ENCODE data around the gene TNS2. TPM values are rescaled to one million over a fixed set of nuclear protein-coding genes. Genes with fewer than 3 reads are reported as not detected.
A peak's percentile ranks its signal among the peaks of the same experiment; 100 is the strongest.

Gene TNS2
- total RNA-seq, 2 experiments from 2014 or later, result 2.3 to 3.0 TPM

GRCh38 chr12:53052419-53053217 is 2.8 kb downstream of the TNS2 start:
- CTCF ChIA-PET, result interaction anchor here (1.5 to 3.8 kb wide), 2 partner anchors 46 to 50 kb away, joined by 8 to 21 read pairs; partner anchors contain the start of gene IGFBP6
- peaks cover 23% of the 10 kb centered on the region for H3K4me1 ChIP-seq (ENCODE audit: insufficient read depth, low read length)
- Mint-ChIP-seq H3K27me3 (no peaks in the 10 kb centered on the region), H3K36me3 (ENCODE audit: low read depth) (no peaks in the 10 kb centered on the region), H3K4me3 (peak overlapping the region; percentile 77), H3K9me3 (no peaks in the 10 kb centered on the region), H3K27ac (peak overlapping the region; percentile 55), H3K4me1 (ENCODE audit: low read depth) (peaks cover 15% of the 10 kb centered on the region)
- POLR2A ChIA-PET, result interaction anchor here (1.7 to 2.6 kb wide), 2 partner anchors 8 to 27 kb away, joined by 5 to 36 read pairs; partner anchors contain the start of gene SPRYD3
- ATAC-seq (ENCODE audit: poor library complexity) (no peak), DNase-seq (no peak)
- no peak for TF ChIP-seq CTCF (IDR thresholded peaks at IDR 0.05)
- no peak overlapping the region for H3K4me3 ChIP-seq (ENCODE audit: low read length)
- no peaks in the 10 kb centered on the region for H3K9me3 ChIP-seq (ENCODE audit: control insufficient read depth in 1 of 2, insufficient read depth in 1 of 2, low read length in 2 of 2)
- no peaks in the 10 kb centered on the region for H3K27me3 ChIP-seq (ENCODE audit: control insufficient read depth in 1 of 2, insufficient read depth in 2 of 2, low read length in 2 of 2)
- no peaks in the 10 kb centered on the region for H3K36me3 ChIP-seq (ENCODE audit: insufficient read depth, low read length)
- intact Hi-C loops (cut with DNase I, micrococcal nuclease), result loop anchor here in 1 of 2 experiments (5.0 kb wide), 1 partner anchor 575 kb away; the partner anchor contains the start of gene ATF7
- H3K27ac ChIP-seq (ENCODE audit: low read depth in 1 of 2, low read length in 2 of 2), result no peak overlapping the region

- no peaks in the 10 kb centered on the region for H3K9me3 Mint-ChIP-seq
- intact Hi-C loops (cut with DNase I, micrococcal nuclease), result loop anchor here (2.0 to 5.0 kb wide), 2 partner anchors 25 to 574 kb away; partner anchors contain the start of genes ATF7 (in 1 of the 2) and SPRYD3 (in 1 of the 2)
- POLR2A ChIA-PET, result interaction anchor here (1.1 to 2.6 kb wide), 5 partner anchors 7 to 166 kb away, joined by 3 to 36 read pairs (median 5); partner anchors contain the start of genes EIF4B and SPRYD3
These were observed 3.6 kb downstream of the TNS2 start for GRCh38 chr12:53053218-53054111.

More at GRCh38 chr12:53053218-53054111, 3.6 kb downstream of the TNS2 start:
- H3K27me3 Mint-ChIP-seq, result no peaks in the 10 kb centered on the region
- peak overlapping the region; percentile 92 for H3K27ac Mint-ChIP-seq
- peak; percentile 52 for TF ChIP-seq CTCF (IDR thresholded peaks at IDR 0.05)
- H3K4me3 ChIP-seq (ENCODE audit: low read length), result peak overlapping the region; percentile 85
- ATAC-seq (ENCODE audit: poor library complexity) (peak; percentile 37), DNase-seq (peak; percentile 31 to 81 (median 57))
- peaks cover 17% of the 10 kb centered on the region for H3K4me1 ChIP-seq (ENCODE audit: insufficient read depth, low read length)
- no peaks in the 10 kb centered on the region for H3K36me3 ChIP-seq (ENCODE audit: insufficient read depth, low read length)
- no peaks in the 10 kb centered on the region for H3K36me3 Mint-ChIP-seq (ENCODE audit: low read depth)
- H3K27ac ChIP-seq (ENCODE audit: low read depth in 1 of 2, low read length in 2 of 2), result peak overlapping the region; percentile 21 to 65
- peaks cover 15% of the 10 kb centered on the region for H3K4me1 Mint-ChIP-seq (ENCODE audit: low read depth)
- no peaks in the 10 kb centered on the region for H3K27me3 ChIP-seq (ENCODE audit: control insufficient read depth in 1 of 2, insufficient read depth in 2 of 2, low read length in 2 of 2)
- no peaks in the 10 kb centered on the region for H3K9me3 ChIP-seq (ENCODE audit: control insufficient read depth in 1 of 2, insufficient read depth in 1 of 2, low read length in 2 of 2)
- peak overlapping the region; percentile 96 for H3K4me3 Mint-ChIP-seq
- CTCF ChIA-PET, result interaction anchor here (0.8 to 4.0 kb wide), 6 partner anchors 12 to 246 kb away, joined by 3 to 28 read pairs (median 6); partner anchors contain the start of genes IGFBP6, MYG1 and SPRYD3
